Measurements from ENCODE around the gene RAF1. TPM values are rescaled to one million over a fixed set of nuclear protein-coding genes. Genes with fewer than 3 reads are reported as not detected.
"Not testable (repeated sequence)": the region's sequence is repeated elsewhere in the genome, so short reads cannot be mapped to it uniquely, and the experiment has no call there.

Gene RAF1
- total RNA-seq, 1 experiment from 2014 or later = 64.3 TPM

DNA sequence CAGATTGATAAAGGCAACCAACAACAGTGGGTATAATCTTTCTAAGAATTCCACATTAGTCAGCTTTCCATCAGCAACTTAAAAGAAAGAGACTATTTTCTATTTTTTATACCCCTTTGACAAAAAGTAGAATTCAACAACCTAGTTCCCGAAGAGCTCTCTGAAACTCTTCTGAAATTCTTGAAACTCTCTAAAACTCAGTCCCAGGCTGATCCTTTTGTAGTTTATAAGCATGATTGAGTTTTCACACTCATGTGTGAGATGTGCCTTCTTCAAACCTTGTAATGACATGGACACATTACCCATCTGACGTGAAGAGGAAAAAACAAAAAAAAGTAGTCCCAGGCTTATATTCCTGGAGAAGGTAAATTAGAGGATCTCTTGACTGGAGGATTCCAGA, 31.4 kb downstream of the RAF1 start:
- H3K4me1 ChIP-seq (ENCODE audit: control insufficient read depth in 1 of 2, insufficient read depth in 2 of 2, low read length in 2 of 2) = peaks cover 14 to 29% of the 10 kb centered on the region in 2 experiments
- no peaks in the 10 kb centered on the region for H3K9me3 ChIP-seq (ENCODE audit: control insufficient read depth in 1 of 2, insufficient read depth in 1 of 2, low read depth in 1 of 2, low read length in 2 of 2)
- H3K79me2 ChIP-seq (ENCODE audit: insufficient read depth, low read length) = peaks cover 91% of the 10 kb centered on the region
- RAD21 ChIA-PET (ENCODE audit: low non-redundant PET in 1 of 2, low total read pairs in 2 of 2, uncharacterized antibody in 2 of 2, unreplicated experiment in 2 of 2) = no interaction called here
- CTCF ChIA-PET = interaction anchor here (0.7 kb wide), 1 partner anchor 28 kb away, joined by 3 read pairs; no protein-coding TSS in a partner anchor
- no peak overlapping the region for H2AFZ ChIP-seq (ENCODE audit: low read depth, low read length, poor library complexity, severe bottlenecking)
- BruUV-seq (replicated peaks) = no TSS peak
- POLR2A ChIA-PET = no interaction called here
- no peaks in the 10 kb centered on the region; a peak in 1 of 4 replicates for H3K36me3 ChIP-seq (ENCODE audit: control insufficient read depth in 1 of 2, insufficient read depth in 2 of 2, low read length in 2 of 2)
- H3K9me2 ChIP-seq (ENCODE audit: insufficient read depth) = no peaks in the 10 kb centered on the region
- no peak for TF ChIP-seq RAD21 (IDR thresholded peaks at IDR 0.05; ENCODE audit: low read depth)
- no peak for TF ChIP-seq SIN3A (IDR thresholded peaks at IDR 0.05; ENCODE audit: low read depth)
- TF ChIP-seq ELF1 (IDR thresholded peaks at IDR 0.05; ENCODE audit: borderline replicate concordance, low read depth) = no peak
- TF ChIP-seq, protein P1, sequence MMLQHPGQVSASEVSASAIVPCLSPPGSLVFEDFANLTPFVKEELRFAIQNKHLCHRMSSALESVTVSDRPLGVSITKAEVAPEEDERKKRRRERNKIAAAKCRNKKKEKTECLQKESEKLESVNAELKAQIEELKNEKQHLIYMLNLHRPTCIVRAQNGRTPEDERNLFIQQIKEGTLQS (IDR thresholded peaks at IDR 0.05) = no peak
- TF ChIP-seq FOSL1 (IDR thresholded peaks at IDR 0.05; ENCODE audit: low read depth) = no peak
- TF ChIP-seq POLR2AphosphoS5 (IDR thresholded peaks at IDR 0.05; ENCODE audit: low read depth, low read length) = no peak
- no peak for TF ChIP-seq EGR1 (IDR thresholded peaks at IDR 0.05; ENCODE audit: low read depth)
- H3K27ac ChIP-seq (ENCODE audit: low read depth, low read length) = no peak overlapping the region
- intact Hi-C loops (cut with micrococcal nuclease) = no loop called here
- no peak overlapping the region for H3K4me3 ChIP-seq (replicated peaks in 1 of 2; ENCODE audit: low read depth in 1 of 2, low read length in 2 of 2)
- H3K9ac ChIP-seq (ENCODE audit: low read length) = no peak overlapping the region
- H3K4me2 ChIP-seq (ENCODE audit: low read length) = no peak overlapping the region
- ATAC-seq = no peak
- DNase-seq (ENCODE audit: low read depth, low spot score) = no peak
- H3K27me3 ChIP-seq (ENCODE audit: insufficient read depth, low read length) = no peaks in the 10 kb centered on the region
- H4K20me1 ChIP-seq (ENCODE audit: insufficient read depth) = peaks cover 11% of the 10 kb centered on the region; the same call in 1 of the 2 replicates

DNA sequence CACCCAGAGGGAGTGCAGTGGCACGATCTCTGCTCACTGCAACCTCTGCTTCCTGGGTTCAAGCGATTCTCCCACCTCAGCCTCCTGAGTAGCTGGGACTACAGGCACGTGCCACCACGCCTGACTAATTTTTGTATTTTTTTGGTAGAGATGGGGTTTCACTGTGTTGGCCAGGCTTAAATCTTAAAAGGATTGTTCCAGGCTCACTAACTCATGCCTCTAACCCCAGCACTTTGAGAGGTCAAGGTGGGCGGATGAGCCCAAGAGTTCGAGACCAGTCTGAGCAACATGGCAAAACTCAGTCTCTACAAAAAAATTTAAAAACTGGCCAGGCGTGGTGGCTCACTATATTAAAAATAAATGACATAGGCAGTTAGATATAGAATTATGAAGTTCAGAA, 33.1 kb downstream of the RAF1 start:
- ATAC-seq; H2AFZ ChIP-seq (ENCODE audit: low read depth, low read length, poor library complexity, severe bottlenecking); H3K4me2 ChIP-seq (ENCODE audit: low read length); H3K9me3 ChIP-seq (ENCODE audit: control insufficient read depth in 1 of 2, insufficient read depth in 1 of 2, low read depth in 1 of 2, low read length in 2 of 2); RAD21 ChIA-PET (ENCODE audit: low non-redundant PET in 1 of 2, low total read pairs in 2 of 2, uncharacterized antibody in 2 of 2, unreplicated experiment in 2 of 2); BruUV-seq (replicated peaks); H3K9me2 ChIP-seq (ENCODE audit: insufficient read depth); POLR2A ChIA-PET; H3K9ac ChIP-seq (ENCODE audit: low read length); H3K27ac ChIP-seq (ENCODE audit: low read depth, low read length); DNase-seq (ENCODE audit: low read depth, low spot score); H3K4me3 ChIP-seq (replicated peaks in 1 of 2; ENCODE audit: low read depth in 1 of 2, low read length in 2 of 2); CTCF ChIA-PET; H3K36me3 ChIP-seq (ENCODE audit: control insufficient read depth in 1 of 2, insufficient read depth in 2 of 2, low read length in 2 of 2); intact Hi-C loops (cut with micrococcal nuclease); H3K27me3 ChIP-seq (ENCODE audit: insufficient read depth, low read length): not testable (repeated sequence)
- Histone ChIP-seq H3K4me1 (ENCODE audit: control insufficient read depth in 1 of 2, insufficient read depth in 2 of 2, low read length in 2 of 2) (peaks cover 14 to 29% of the 10 kb centered on the region in 2 experiments), H4K20me1 (ENCODE audit: insufficient read depth) (peaks cover 11% of the 10 kb centered on the region; the same call in 1 of the 2 replicates), H3K79me2 (ENCODE audit: insufficient read depth, low read length) (peaks cover 93% of the 10 kb centered on the region)
